Astrocyte of the cerebellum (primary cell): ENCODE measurements around the gene GALT.

Experiments
- DNase-seq: peaks from one replicate; pipeline ENCODE4 v3.0.0-alpha.2; 2011; ENCODE audit warnings: low read depth
- H3K4me3 ChIP-seq: 2 replicates; pipeline ENCODE4 v1.5.1; 2011; ENCODE audit warnings: mild to moderate bottlenecking, low read depth, low read length, moderate library complexity
- in situ Hi-C: cut with HindIII; loops from 2 replicates; pipeline ENCODE4 v1.10.0; 2017; ENCODE audit warnings: low sequenced_read_pairs
- TF ChIP-seq, protein P1 (sequence below): IDR thresholded peaks from 2 replicates; pipeline ENCODE4 v1.5.1; 2012; ENCODE audit warnings: low read length, low read depth, moderate library complexity, mild to moderate bottlenecking; ENCODE audit errors: missing control alignments

Gene GALT

GRCh38 chr9:34694811-34695210 is 48.3 kb downstream of the GALT start:
- DNase-seq: no peak
- TF ChIP-seq, protein P1, sequence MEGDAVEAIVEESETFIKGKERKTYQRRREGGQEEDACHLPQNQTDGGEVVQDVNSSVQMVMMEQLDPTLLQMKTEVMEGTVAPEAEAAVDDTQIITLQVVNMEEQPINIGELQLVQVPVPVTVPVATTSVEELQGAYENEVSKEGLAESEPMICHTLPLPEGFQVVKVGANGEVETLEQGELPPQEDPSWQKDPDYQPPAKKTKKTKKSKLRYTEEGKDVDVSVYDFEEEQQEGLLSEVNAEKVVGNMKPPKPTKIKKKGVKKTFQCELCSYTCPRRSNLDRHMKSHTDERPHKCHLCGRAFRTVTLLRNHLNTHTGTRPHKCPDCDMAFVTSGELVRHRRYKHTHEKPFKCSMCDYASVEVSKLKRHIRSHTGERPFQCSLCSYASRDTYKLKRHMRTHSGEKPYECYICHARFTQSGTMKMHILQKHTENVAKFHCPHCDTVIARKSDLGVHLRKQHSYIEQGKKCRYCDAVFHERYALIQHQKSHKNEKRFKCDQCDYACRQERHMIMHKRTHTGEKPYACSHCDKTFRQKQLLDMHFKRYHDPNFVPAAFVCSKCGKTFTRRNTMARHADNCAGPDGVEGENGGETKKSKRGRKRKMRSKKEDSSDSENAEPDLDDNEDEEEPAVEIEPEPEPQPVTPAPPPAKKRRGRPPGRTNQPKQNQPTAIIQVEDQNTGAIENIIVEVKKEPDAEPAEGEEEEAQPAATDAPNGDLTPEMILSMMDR: no peak
- in situ Hi-C loops: no loop called here
- no peak overlapping the region for H3K4me3 ChIP-seq
